K562 (cell line): ENCODE data around the gene NDUFAF8. TPM values are rescaled to one million over a fixed set of nuclear protein-coding genes. Genes with fewer than 3 reads are reported as not detected.

Experiments
- ATAC-seq: fragments of 200-7000 bp; cut with Tn5 transposase; 3 replicates; pipeline ENCODE4 v1.9.1; 2020; ENCODE audit warnings: moderate library complexity
- BruUV-seq: library from RNA; stranded (reverse); fragments of 400-500 nt; replicated peaks from 2 replicates; lab custom pipeline; 2021; lab: Mats Ljungman, UMichigan
- CTCF ChIA-PET: fragments of 300-600 bp; formaldehyde crosslinking; extraction: SDS; loops from one replicate; lab custom pipeline; 2021; ENCODE audit warnings: low intra/inter-chr PET ratio; lab: Yijun Ruan, JAX
- POLR2A ChIA-PET: fragments of 300-600, 350-650 bp; sonication (Branson Sonifier 250); formaldehyde crosslinking; extraction: SDS; loops from one replicate; lab custom pipeline; 2021; ENCODE audit warnings: antibody characterized with exemption, inconsistent platforms; lab: Yijun Ruan, JAX
- DNase-seq, 4 experiments: peaks; one replicate each; pipeline versions ENCODE4 v3.0.0 to v3.0.0-alpha.2; 2011 to 2018; ENCODE audit warnings: low spot score in 3 of 4, mixed read lengths in 3 of 4; ENCODE audit errors: extremely low read depth in 1 of 4
- FAIRE-seq: peaks from 2 replicates; lab custom pipeline; 2011; peaks lifted over from hg19 to GRCh38; lab: Jason Lieb, UNC
- H2AFZ ChIP-seq: 2 replicates; pipeline ENCODE4 v1.6.0; 2011; ENCODE audit warnings: low read depth, low read length, control low read depth, inconsistent platforms
- H3K27ac ChIP-seq: fragments of 200-600 bp; 3 replicates; pipeline ENCODE4 v1.8.0; 2011; ENCODE audit warnings: low read depth, mild to moderate bottlenecking, control low read depth, inconsistent platforms, low read length, moderate library complexity, mixed read lengths; ENCODE audit errors: extremely low read depth
- H3K27me3 ChIP-seq, 2 experiments: fragments of 300-600 bp in 1 of 2; 2 replicates in 1 of 2; 3 replicates in 1 of 2; pipeline versions ENCODE4 v1.6.0 to v1.8.0; 2011; ENCODE audit warnings: inconsistent platforms in 2 of 2, low read length in 2 of 2, mild to moderate bottlenecking in 1 of 2, mixed read lengths in 1 of 2, moderate library complexity in 1 of 2; ENCODE audit not compliant: control insufficient read depth in 2 of 2, insufficient read depth in 2 of 2
- H3K36me3 ChIP-seq: fragments of 300-600 bp; 3 replicates; pipeline ENCODE4 v1.8.0; 2011; ENCODE audit warnings: mild to moderate bottlenecking, low read length, inconsistent platforms; ENCODE audit not compliant: control insufficient read depth, insufficient read depth
- H3K4me1 ChIP-seq, 2 experiments: fragments of 200-600 bp in 1 of 2; replicated peaks in 1 of 2; 2 replicates in 1 of 2; 3 replicates in 1 of 2; pipeline versions ENCODE4 v1.5.1 to v1.8.0; 2011; ENCODE audit warnings: inconsistent platforms in 2 of 2, low read length in 2 of 2, mild to moderate bottlenecking in 1 of 2, mixed read lengths in 1 of 2, moderate library complexity in 1 of 2; ENCODE audit not compliant: control insufficient read depth in 2 of 2, insufficient read depth in 2 of 2
- H3K4me2 ChIP-seq: 2 replicates; pipeline ENCODE4 v1.6.1; 2011; ENCODE audit warnings: low read length, control low read depth, inconsistent platforms, mixed read lengths; ENCODE audit not compliant: insufficient read depth
- H3K4me3 ChIP-seq: fragments of 200-600 bp; sonication (generic), shearing (Covaris generic); 2 replicates; pipeline ENCODE4 v1.5.1; 2016; ENCODE audit warnings: control low read depth, inconsistent platforms
- H3K79me2 ChIP-seq: fragments of 200-600 bp; 3 replicates; pipeline ENCODE4 v1.8.0; 2011; ENCODE audit warnings: low read length, inconsistent platforms; ENCODE audit not compliant: control insufficient read depth, insufficient read depth
- H3K9ac ChIP-seq, 2 experiments: 2 replicates each; pipeline versions ENCODE4 v1.6.0 to v1.6.1; 2011; ENCODE audit warnings: low read depth in 2 of 2, low read length in 2 of 2, control low read depth in 1 of 2, inconsistent platforms in 1 of 2, mild to moderate bottlenecking in 1 of 2, mixed read lengths in 1 of 2; ENCODE audit not compliant: insufficient read depth in 1 of 2
- H3K9me1 ChIP-seq: one replicate; pipeline ENCODE4 v1.6.0; 2011; ENCODE audit warnings: inconsistent platforms, mild to moderate bottlenecking, low read length, moderate library complexity; ENCODE audit not compliant: control insufficient read depth, insufficient read depth
- H3K9me3 ChIP-seq: replicated peaks from 2 replicates; pipeline ENCODE4 v1.5.1; 2011; ENCODE audit warnings: low read depth, low read length, inconsistent platforms; ENCODE audit not compliant: control insufficient read depth, insufficient read depth
- H4K20me1 ChIP-seq: replicated peaks from 2 replicates; pipeline ENCODE4 v1.6.1; 2011; ENCODE audit warnings: low read length, inconsistent platforms, mixed read lengths; ENCODE audit not compliant: control insufficient read depth, insufficient read depth
- PKNOX1 ChIP-seq: fragments of 450-650 bp; IDR thresholded peaks from 2 replicates; pipeline ENCODE4 v1.6.1; 2016
- ZBTB40 ChIP-seq, 2 experiments: fragments of 450-650 bp in 1 of 2; sonication (generic) in 1 of 2; formaldehyde crosslinking in 1 of 2; IDR thresholded peaks; 2 replicates each; pipeline versions ENCODE4 v1.7.1 to v1.9.0; 2016 to 2022; ENCODE audit warnings: inconsistent platforms in 1 of 2, mild to moderate bottlenecking in 1 of 2, missing genetic modification reagents in 1 of 2
- WGBS: fragments of 100-300 bp; shearing (Covaris generic); methylation state at CpG from one replicate; pipeline ENCODE4 v1.1.6; 2016; ENCODE audit warnings: low coverage, mixed read lengths; ENCODE audit not compliant: insufficient coverage; ENCODE audit errors: missing lambda C conversion rate; 5-methylcytosine and 5-hydroxymethylcytosine counted together
- in situ Hi-C: fragments of 300-500 bp; cut with MboI; formaldehyde crosslinking; loops from 4 replicates; pipeline ENCODE4 v1.15.0; 2018; ENCODE audit warnings: inconsistent platforms, mixed read lengths
- intact Hi-C: fragments of 100-400 bp; cut with micrococcal nuclease; formaldehyde crosslinking; loops from 2 replicates; pipeline ENCODE4 v1.14.2; 2022
- polyA plus RNA-seq, 8 experiments: library from polyadenylated mRNA; depleted of rRNA in 4 of 8; stranded (reverse) in 5 of 8; unstranded in 3 of 8; fragments of >200 nt; fragmentation: Nextera tagmentation in 2 of 8; fragmentation: Illumina TruSeq in 1 of 8; extraction: Ambion mirVana in 2 of 8; extraction: Trizol in 1 of 8; gene quantifications; 2 replicates each; pipeline versions ENCODE4 v1.2.1 to v1.2.3, GENCODE V29; 2011 to 2014; ENCODE audit warnings: inconsistent platforms in 1 of 8, missing spikeins in 1 of 8
- total RNA-seq, 7 experiments: library from RNA; depleted of rRNA in 6 of 7; stranded (reverse); fragments of >200 nt in 6 of 7; fragmentation: Illumina TruSeq in 2 of 7; extraction: Trizol in 2 of 7; gene quantifications; 2 replicates each; pipeline versions ENCODE4 v1.2.1 to v1.2.3, GENCODE V29; 2011 to 2021; ENCODE audit warnings: low replicate concordance in 1 of 7
- TF ChIP-seq, protein P1 (sequence below): fragments of 450-650 bp; IDR thresholded peaks from 2 replicates; pipeline ENCODE4 v1.6.1; 2018; ENCODE audit warnings: mild to moderate bottlenecking, low read depth; ENCODE audit not compliant: partially characterized antibody

NDUFAF8 gene
- total and polyA plus RNA-seq, 9 of the 15 experiments (the other 6 are each of a cell fraction or from before 2014, with no cell fraction given), result 13.5 to 144 (median 90.0) TPM

- H3K9me3 ChIP-seq, result no peaks in the 10 kb centered on the region
- peaks cover 5% of the 10 kb centered on the region; the same call in 2 of the 3 replicates for H3K36me3 ChIP-seq
- ChIA-PET CTCF (interaction anchor here (0.6 kb wide), 1 partner anchor 60 kb away, joined by 4 read pairs; no protein-coding TSS in a partner anchor), POLR2A (no interaction called here)
- peaks cover 3 to 30% of the 10 kb centered on the region in 2 experiments; a peak in 3 of 5 replicates for H3K4me1 ChIP-seq
- H3K27ac ChIP-seq, result no peak overlapping the region
- TF ChIP-seq ZBTB40 (IDR thresholded peaks at IDR 0.05) (no peak), ZBTB40 (CRISPR knock-in tag; IDR thresholded peaks at IDR 0.05) (no peak), PKNOX1 (no peak)
- TF ChIP-seq, protein P1, sequence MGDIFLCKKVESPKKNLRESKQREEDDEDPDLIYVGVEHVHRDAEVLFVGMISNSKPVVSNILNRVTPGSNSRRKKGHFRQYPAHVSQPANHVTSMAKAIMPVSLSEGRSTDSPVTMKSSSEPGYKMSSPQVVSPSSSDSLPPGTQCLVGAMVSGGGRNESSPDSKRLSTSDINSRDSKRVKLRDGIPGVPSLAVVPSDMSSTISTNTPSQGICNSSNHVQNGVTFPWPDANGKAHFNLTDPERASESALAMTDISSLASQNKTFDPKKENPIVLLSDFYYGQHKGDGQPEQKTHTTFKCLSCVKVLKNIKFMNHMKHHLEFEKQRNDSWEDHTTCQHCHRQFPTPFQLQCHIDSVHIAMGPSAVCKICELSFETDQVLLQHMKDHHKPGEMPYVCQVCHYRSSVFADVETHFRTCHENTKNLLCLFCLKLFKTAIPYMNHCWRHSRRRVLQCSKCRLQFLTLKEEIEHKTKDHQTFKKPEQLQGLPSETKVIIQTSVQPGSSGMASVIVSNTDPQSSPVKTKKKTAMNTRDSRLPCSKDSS, result no peak
- no peak for ATAC-seq
- 83% methylated on average over 10 of the region's 10 CpGs for WGBS
- no peak overlapping the region for H3K9ac ChIP-seq
- peaks cover 3% of the 10 kb centered on the region for H3K9me1 ChIP-seq
- DNase-seq, result no peak
- H3K4me2 ChIP-seq, result no peak overlapping the region
- no peak for FAIRE-seq
- no TSS peak for BruUV-seq
- no peaks in the 10 kb centered on the region for H4K20me1 ChIP-seq
- in situ Hi-C loops (no loop called here), intact Hi-C loops (no loop called here)
- H3K79me2 ChIP-seq, result no peaks in the 10 kb centered on the region
- no peak overlapping the region for H2AFZ ChIP-seq
- H3K4me3 ChIP-seq, result no peak overlapping the region
- no peaks in the 10 kb centered on the region for H3K27me3 ChIP-seq
Measured at GRCh38 chr17:81202318-81202717, 36.8 kb upstream of the NDUFAF8 start.
